GM21825 (cell line): ENCODE results near the gene BICD1.
A peak's percentile ranks its signal among the peaks of the same experiment; 100 is the strongest.
"Not testable (repeated sequence)": the region's sequence is repeated elsewhere in the genome, so short reads cannot be mapped to it uniquely, and the experiment has no call there.

Experiments
- ATAC-seq: cut with Tn5 transposase; IDR thresholded peaks from one replicate; pipeline ENCODE4 v1.9.1; 2021; ENCODE audit warnings: mild to moderate bottlenecking, moderate library complexity; ENCODE audit not compliant: unreplicated experiment

BICD1 gene

GRCh38 chr12:32273712-32274111 is 167.1 kb downstream of the BICD1 start:
- ATAC-seq, result peak; percentile 81

- ATAC-seq, result no peak
Observed at GRCh38 chr12:32274665-32275064, 168.0 kb downstream of the BICD1 start.

GRCh38 chr12:32275520-32275919 is 168.9 kb downstream of the BICD1 start:
- not testable (repeated sequence) for ATAC-seq

- ATAC-seq, result no peak
Observed at GRCh38 chr12:32277774-32278173, 171.1 kb downstream of the BICD1 start.

- ATAC-seq, result no peak
Observed at GRCh38 chr12:32281098-32281497, 174.5 kb downstream of the BICD1 start.

- ATAC-seq, result no peak
Observed at GRCh38 chr12:32284561-32284960, 177.9 kb downstream of the BICD1 start.

GRCh38 chr12:32285021-32285420 is 178.4 kb downstream of the BICD1 start:
- ATAC-seq, result no peak

GRCh38 chr12:32285489-32285888 is 178.8 kb downstream of the BICD1 start:
- ATAC-seq, result no peak

- ATAC-seq, result no peak
Observed at GRCh38 chr12:32290411-32290810, 183.8 kb downstream of the BICD1 start.

- ATAC-seq, result no peak
Observed at GRCh38 chr12:32292151-32292550, 185.5 kb downstream of the BICD1 start.

- ATAC-seq, result no peak
Observed at GRCh38 chr12:32293808-32294419, 187.3 kb downstream of the BICD1 start.

- ATAC-seq, result no peak
Observed at GRCh38 chr12:32296567-32296966, 189.9 kb downstream of the BICD1 start.

- ATAC-seq, result no peak
Observed at GRCh38 chr12:32298917-32299316, 192.3 kb downstream of the BICD1 start.

GRCh38 chr12:32301216-32301615 is 194.6 kb downstream of the BICD1 start:
- no peak for ATAC-seq

- ATAC-seq, result peak; percentile 62
Observed at GRCh38 chr12:32302218-32303173, 195.8 kb downstream of the BICD1 start.

GRCh38 chr12:32303174-32303549 is 196.5 kb downstream of the BICD1 start:
- no peak for ATAC-seq

GRCh38 chr12:32305163-32305562 is 198.5 kb downstream of the BICD1 start:
- ATAC-seq, result no peak

- ATAC-seq, result no peak
Observed at GRCh38 chr12:32307326-32307725, 200.7 kb downstream of the BICD1 start.

GRCh38 chr12:32309811-32310736 is 203.4 kb downstream of the BICD1 start:
- ATAC-seq, result no peak

- no peak for ATAC-seq
Observed at GRCh38 chr12:32312049-32312670, 205.5 kb downstream of the BICD1 start.

GRCh38 chr12:32322354-32322753 is 215.7 kb downstream of the BICD1 start:
- ATAC-seq, result no peak
